RCC 7860 (cell line): ENCODE measurements around the gene SMYD2.
A peak's percentile ranks its signal among the peaks of the same experiment; 100 is the strongest.

ENCODE experiments used
- DNase-seq: peaks from one replicate; pipeline ENCODE4 v3.0.0-alpha.2; 2015; ENCODE audit warnings: low spot score
- FAIRE-seq: peaks from 2 replicates; lab custom pipeline; 2012; peaks lifted over from hg19 to GRCh38; lab: Jason Lieb, UNC

SMYD2 gene

DNA sequence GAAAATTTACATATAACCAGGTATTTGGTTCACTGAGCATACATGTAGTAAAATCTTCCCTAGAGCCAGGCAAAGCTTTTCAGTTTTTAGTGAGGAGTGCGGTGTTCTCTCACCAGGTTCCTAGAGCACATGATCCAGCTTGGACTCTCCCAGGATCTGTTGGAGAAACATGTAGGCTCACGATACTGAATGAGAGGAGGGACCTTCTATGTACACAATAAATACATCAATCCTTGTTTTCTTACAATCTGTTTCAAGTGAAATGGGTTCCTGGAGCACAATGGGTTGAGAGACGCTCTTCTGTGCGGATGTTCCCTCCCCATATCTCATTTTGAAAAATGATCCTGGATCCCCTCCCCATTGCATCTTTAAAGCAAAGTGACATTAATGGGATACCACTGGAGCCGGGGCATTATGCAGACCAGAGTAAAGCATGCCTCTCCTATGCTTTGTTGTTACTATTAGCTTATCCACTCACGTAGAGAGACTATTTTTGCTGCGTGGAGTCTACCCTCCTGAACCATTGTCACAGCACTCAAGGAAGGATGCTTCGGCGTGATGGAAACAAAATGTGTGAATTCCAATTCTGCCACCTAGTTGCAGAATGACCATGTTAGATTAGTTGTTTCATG is 19.3 kb downstream of the SMYD2 start:
- DNase-seq (no peak), FAIRE-seq (no peak)

DNA sequence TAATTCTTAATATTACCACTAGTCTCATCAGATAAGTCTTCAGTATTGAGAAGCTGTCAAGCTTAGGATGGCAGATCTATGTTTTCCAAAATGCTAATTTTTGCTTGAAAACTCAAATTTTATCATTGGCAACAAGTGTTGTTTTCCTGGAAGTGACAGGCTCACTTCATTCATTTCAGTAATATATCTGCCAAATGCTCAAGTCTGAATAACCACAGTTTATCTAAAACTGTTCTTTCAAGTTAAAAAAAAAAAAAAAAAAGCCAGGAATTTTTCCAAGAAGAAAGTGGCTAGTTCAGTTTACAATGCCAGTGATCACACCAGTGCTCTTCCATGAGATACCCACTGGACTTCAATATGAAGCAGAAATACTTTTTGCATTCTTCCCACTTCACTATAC is 20.6 kb downstream of the SMYD2 start:
- DNase-seq (no peak), FAIRE-seq (no peak)

DNA sequence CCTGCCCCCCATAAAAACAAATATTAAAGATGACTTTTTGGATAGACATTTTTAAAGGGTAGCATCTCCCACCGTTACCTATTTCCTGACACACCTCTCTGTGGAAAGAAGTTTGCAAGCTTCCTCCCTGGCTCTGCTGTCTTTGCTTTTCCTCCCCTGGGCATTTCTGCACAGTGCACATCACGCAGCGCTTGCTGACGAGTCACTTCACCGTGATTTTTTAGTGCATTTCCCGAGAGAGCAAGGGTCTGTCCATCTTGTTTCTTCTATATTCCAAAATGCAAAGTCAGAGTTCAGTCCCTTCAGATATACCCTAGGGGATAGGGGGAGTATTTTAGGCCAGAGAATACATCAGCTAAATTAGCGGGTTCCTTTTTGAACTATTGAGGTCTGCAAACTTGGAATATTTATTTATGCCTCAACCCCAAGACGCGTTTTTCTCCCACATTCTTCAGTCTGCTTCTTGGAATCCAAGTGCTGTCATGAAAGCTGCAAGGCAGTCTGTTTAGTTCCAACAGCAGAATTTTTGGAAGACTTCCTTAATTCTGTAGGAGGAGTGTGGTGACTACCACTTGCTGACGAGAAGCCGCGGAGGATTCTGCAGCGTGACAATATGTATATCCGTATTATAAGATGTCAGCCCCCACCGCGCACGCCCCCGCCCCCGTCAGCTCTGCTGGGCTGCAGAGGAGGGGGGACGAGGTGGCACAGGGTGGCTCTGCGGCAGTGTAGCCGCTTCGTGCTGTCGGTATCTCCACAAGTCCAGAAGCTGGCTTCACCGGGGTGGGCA is 22.4 kb downstream of the SMYD2 start:
- FAIRE-seq (no peak), DNase-seq (no peak)

DNA sequence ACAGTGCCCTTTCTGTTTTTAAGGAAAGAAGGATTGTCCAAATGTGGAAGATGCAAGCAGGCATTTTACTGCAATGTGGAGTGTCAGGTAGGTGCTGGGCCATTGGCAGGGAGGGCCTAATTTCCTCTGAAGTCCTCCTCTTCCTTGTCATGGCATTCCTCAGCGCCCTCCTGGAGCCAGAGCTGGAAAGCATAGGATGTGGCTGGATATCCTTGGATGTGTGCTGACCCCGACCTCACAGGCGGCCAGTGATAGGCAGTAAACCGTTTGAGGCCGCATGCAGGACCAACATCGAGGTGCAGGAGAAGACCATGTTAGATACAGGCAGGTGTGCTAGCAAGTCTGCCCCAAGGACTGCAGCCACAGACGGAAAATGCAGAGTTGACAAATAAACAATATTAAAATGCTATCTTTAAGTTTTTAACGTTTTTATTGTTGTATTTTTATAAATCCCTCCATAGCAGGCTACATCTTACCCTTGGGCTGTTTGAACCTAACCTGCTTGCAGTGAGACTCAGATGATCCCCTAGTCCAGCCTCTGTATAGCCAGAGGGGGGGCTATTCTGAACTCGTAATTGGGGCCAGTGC is 24.3 kb downstream of the SMYD2 start:
- FAIRE-seq (no peak), DNase-seq (no peak)

DNA sequence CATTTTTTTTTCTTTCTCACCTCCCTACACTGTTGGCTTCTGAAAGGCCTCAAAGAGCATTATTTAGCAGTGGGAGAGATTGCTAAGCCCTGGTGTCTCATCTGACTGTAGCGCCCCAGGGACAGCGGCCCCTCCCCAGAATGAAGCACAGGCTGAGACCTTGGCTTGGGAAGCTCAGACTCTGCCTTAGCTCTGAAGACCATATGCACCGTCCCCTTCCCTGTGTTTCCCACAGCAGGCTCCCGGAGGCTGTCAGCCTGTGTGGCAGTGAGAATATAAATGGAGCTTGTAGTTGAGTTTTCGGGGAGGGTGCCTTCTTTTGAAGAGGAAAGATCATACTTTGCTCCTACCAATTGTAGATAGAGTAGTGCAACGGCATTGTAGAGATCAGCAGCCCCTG is 25.3 kb downstream of the SMYD2 start:
- no peak for DNase-seq
- FAIRE-seq, result no peak

DNA sequence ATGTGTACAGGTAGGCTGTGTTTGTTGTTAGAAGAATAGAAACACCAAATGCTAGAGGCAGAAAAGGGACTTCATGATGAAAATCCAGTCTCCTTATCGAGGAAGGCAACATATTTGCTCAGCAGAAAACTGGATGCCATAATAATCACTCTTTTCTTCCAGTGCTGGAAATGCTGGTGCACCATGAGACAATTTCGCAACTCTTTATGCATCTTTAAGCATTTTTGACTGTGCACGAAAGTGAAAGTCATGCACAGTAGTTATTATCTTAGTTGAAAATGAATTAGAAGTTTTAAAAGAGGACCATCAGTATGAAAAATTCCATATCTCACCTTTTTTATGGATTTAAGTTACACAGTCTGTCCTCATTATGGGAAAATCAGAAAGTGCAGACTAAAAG is 29.1 kb downstream of the SMYD2 start:
- DNase-seq, result no peak
- FAIRE-seq, result no peak

DNA sequence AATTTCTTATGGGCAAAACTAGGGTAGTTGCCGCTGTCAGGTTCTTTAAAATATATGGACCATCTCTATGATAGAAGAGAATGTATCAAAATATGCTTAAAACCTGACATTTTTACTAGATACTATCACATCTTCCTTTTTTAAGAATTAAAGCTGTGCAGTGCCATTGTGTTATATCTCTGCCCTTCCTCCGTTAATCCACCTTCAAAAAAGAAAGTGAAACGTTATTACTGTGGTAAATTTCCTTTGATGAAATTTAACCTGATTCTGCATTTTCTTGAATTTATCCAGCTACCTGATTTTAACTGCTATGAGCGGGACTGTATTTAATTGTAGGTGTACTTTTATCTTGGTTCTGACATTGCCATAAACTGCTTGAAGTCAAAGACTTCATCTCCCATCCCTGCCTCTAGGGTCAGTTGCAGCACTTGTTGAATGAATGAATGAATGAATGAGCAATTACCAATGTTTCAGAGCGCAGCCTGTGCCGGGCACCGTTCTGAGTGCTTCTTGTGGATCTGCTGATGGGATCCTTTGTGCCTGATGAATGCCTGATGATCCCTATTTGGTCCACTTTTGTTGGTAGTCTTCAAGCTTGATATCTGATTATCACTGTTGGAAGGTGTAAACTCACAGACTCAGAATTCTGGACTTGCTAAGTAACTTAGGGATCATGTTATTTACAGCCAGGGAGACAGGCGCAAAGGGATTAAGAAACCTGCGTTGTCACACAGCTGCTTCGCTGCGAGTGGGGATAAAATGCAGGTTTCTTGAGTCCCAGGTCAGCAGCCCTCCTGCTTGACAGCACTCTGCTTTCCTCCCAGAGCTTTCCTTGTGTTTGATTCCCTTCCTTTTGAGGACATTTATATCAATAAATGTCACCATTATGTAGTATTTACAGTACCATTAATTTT is 30.1 kb downstream of the SMYD2 start:
- FAIRE-seq (no peak), DNase-seq (no peak)

DNA sequence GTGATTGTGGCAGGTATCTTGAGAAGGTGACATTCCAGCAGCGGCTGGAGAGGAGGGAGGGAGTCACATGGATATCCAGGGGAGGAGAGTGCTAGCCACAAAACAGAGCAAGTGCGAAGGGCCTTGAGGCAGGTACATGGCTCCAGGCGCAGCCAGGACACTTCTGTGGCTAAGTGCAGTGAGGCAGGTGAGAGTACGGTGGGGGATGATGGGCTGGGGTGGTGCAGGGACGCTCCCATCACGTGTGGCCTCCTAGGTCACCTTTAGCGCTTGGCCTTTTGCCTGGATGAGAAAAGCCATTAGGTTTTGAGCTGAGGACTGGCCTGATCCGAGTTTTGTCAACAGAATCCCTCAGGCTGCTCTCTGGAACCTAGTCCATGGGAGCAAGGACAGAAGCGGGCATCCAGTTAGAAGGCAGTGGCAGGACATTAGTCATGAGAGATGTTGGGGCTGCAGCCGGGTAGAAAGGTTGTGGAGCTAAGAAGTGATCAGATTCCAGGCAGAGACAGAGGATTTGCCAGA is 31.6 kb downstream of the SMYD2 start:
- DNase-seq (no peak), FAIRE-seq (no peak)

DNA sequence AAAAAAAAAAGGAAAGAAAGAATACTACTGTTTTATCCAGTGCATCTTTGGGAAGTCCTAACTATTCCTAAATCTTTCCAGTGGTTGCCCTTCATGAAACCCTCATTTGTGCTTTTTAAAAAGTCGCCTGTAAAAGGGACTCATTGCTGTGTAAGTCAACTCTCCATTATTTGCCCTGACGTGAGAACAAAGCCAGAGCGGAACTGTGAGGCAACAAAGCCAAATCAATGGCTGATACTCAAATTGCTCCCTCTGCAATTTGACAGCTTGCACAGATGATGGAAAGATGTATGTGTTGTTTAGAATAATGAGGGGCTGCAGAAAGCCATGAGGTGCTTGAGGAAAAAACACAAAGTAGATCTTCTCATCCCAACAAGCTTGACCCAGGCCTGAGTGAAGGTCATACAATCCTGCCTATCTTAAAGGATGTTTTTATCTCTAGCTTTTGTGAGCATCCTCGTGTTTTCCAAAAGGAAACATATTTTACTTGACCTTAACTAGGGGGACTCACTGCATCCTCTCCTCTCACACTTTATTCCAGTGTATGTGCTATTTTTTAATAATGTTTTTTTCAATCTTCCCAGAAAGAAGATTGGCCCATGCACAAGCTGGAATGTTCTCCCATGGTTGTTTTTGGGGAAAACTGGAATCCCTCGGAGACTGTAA is 33.4 kb downstream of the SMYD2 start:
- no peak for FAIRE-seq
- no peak for DNase-seq

DNA sequence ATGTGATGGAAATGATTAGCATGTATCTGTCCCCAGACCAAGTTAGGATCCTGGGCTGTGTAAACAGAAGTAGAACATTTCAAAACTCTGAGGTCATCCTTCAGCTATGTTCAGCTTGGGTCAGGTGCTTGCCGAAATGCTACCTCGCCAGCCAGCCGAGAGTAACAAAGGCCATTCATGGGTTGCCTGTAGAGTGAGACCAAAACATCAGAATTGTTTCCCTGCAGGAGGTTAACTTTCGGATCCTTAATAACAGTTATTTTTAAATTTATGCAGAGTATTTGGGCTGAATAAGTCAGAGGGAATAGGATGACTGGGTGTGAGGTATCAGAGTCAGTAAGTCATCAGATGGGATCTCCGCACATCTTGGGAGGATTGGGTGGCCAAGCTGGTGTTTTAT is 35.6 kb downstream of the SMYD2 start:
- DNase-seq (no peak), FAIRE-seq (no peak)

DNA sequence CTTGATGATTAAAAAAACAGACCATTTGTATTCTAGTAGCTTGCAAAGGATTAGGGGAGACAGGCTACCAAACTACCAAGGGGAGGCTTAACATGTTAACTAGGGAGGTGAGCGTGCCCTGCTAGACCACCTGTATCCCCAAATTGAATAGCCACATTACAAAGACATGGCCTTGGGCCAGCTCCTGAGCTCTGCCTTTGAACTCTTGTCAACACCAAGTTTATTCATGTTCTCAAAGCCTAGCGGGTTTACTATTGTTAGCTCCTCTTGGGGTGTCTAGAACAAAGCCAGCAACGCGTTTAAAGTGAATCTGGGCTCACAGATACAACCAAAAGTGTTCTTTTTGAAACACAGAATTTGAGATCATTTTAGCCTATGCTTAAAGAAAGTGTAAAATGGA is 36.3 kb downstream of the SMYD2 start:
- no peak for FAIRE-seq
- no peak for DNase-seq

DNA sequence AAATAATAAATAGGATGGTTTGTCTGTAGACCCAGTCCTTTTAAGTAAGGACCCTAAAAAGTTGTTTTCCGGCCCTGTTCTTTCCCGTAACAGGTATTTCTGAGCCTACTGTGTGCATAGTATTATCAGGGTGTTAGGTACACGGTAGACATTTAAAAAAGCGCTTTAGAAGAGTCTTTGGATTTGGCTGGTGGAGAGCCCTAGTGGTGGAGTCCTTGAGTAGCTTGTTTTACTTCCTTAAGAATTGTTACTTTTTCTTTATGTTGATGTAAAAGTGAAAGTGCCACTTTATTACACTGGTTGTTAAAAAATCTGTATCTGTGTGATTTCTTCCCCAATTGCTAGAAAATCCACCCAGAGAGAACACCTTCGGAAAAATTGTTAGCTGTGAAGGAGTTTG is 36.8 kb downstream of the SMYD2 start:
- FAIRE-seq (no peak), DNase-seq (no peak)

DNA sequence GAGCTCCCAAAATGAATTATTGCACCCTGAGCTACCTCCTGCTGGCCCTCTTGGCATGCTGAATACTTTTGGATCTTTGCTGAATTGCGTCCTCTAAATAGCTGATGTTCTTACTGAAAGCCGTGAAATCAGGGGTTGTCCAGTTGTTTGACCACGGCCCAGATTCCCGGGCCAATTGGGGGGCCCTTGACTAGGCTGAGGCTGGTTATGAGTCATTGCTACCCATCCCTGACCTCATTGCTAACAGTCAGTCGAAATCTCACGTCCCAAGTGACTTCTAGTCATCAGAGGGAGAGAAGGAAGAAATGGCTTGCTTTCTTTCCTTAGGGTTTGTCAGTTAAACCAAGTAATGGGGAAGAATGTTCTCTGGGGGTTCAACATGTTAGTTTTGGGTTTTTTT is 37.4 kb downstream of the SMYD2 start:
- no peak for FAIRE-seq

DNA sequence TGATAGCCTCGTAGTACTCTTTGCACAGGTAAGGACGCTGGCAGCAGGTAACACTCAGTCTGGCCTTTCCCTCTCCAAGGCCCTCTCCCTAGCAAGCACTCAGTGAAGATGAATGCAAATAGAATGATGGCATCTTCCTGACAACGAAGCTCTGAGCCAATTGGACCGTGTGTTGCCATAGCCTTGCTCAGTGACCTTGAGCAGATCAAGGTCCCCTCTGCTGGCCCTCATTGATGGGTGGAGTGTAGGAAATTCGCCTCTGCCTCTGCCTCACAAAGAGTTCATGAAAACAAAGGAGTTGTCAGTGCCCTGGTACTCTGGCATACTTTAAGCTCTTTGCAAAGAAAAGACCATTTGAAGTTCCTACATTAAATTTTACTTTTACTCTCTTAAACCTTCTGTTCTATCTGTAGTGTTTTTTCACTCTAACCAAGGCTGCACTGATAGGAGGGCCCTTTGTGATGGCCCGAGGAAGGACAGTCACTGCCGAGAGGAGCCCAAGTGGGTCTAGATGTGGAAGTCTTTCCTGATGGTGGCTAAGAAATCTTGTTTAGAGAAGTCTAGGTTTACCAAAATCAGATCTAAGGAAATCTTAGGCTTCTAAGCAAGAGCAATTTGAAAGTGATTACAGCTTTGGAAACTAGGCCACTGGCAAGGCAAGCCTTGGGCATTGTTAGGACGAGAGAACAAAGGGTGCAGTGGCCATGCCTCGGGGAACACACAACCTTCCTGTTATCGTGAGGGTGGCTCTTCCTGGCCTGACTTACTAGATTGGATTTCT is 38.2 kb downstream of the SMYD2 start:
- FAIRE-seq, result no peak

More for the DNA sequence above, 37.4 kb downstream of the SMYD2 start:
- DNase-seq, result no peak

DNA sequence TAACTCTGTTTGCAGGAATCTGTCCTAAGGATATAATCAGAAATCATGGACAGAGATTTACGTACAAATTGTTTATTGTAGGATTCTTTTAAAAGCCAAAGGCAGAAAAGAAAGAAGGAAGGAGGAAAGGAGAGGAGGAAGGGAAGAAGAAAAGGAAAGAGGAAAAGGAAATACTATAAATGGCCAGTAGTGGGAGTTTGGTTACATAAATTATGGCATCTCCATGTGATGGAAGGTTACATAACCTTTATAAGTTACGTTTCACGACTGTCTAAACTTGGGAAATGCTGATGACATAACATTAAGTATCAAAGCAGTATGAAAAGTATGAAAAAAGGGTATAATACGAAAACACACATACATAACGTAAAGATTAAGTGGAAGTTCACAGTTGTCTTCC is 39.0 kb downstream of the SMYD2 start:
- DNase-seq (no peak), FAIRE-seq (no peak)

More for the DNA sequence above, 38.2 kb downstream of the SMYD2 start:
- DNase-seq, result no peak

DNA sequence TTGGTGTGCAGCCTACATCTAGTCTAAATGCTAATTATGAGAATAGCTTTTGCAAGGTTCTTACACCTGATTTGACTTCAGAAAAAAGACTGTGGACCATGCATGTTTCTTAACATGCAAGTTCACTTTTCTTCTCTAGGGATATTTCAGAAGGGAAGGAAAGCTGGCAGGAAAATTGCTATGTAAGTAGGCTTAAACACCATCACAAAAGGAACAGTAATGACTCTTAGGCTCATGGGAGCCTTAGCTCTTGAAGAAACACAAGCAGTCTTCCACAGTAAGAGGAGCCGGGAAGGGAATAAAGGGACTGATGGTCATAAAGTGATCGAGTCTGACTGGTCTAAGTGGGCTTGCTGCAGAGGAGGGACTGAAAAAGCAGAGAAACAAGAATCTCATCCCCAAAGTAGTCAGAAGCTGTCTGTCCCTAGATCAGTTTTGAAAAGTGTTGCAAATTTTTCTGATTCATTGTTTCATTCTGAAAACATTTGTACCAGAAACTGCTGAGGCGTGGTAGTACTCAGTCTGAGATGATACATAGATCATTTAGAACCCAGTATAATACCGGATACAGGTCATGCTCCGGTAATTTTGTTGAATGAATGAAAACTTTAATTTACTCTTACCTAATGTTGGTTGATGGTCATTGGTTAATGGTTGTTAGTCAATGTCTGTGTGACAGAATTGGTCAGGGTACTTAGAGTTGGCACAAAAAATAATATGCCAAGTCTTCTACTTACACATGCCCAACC is 40.9 kb downstream of the SMYD2 start:
- DNase-seq, result peak; percentile 71
- peak; percentile 90 for FAIRE-seq

DNA sequence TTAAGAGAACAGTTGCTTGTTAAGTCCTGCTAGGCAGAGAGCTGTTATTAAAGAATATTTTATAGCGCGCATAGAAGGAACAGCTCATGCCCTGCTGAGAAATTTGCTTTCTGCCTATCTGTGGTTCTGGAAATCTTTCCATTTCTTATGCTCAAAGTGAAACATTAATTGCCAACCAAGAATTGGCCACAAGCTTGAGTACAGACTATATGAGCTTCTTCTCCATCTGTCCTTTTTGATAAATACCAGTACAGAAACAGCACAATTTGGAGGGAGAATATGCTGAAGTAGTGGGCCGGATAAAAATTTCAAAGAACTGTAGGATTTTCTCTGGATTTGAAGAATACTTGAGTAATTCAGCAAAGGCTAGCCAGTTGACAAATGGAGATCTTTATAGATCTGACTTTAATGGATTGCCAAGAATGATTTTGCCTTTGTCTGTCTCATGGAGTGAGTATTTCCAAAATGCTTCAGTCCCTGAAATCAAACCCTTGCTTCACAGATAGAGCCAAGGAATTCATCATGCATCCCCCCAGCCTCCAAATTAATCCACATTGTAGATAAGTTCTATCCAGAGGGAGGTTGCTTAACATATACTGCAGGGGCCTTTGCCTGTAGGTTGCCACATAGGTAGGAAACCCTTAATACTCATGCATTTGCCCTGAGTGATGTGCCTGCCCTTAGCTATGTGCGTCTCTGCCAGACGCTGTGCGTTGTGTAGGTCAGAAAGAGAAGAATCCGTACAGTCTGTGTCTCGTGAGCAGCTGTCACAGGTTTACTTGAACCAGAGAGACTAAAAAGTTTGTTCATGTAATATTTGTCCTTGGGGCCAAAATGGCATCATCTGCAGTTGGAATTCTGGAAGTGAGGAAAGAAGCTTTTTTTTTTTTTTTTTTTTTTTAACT is 44.2 kb downstream of the SMYD2 start:
- FAIRE-seq (no peak), DNase-seq (no peak)

DNA sequence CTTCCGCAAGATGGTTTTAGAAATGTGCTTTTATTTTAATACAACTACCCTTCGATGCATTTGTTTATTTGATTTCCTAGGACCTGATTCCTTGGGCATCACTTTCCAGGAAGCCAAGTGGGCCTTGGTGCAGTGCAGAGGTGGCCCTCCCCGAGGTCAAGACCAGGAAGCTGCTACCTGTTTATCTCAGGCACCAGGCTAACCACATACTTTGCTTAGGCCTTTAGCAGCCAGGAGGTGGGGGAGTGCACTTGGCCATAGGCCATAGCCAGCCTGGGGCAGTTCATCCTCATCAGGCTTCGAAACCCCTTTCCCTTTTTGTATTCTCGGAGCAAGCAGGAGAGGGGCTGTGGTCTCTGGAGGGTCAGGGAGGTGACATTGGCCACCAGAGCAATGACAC is 45.4 kb downstream of the SMYD2 start:
- DNase-seq, result no peak
- no peak for FAIRE-seq
